DMS153 treated with DMSO at 0.1 percent for 48 hours (cell line): ENCODE data around the gene DCST2.

ENCODE experiments used
- DNase-seq: peaks from one replicate; lab custom pipeline; 2025; ENCODE audit not compliant: unreplicated experiment; lab: John Stamatoyannopoulos, UW

DCST2 gene

DNA sequence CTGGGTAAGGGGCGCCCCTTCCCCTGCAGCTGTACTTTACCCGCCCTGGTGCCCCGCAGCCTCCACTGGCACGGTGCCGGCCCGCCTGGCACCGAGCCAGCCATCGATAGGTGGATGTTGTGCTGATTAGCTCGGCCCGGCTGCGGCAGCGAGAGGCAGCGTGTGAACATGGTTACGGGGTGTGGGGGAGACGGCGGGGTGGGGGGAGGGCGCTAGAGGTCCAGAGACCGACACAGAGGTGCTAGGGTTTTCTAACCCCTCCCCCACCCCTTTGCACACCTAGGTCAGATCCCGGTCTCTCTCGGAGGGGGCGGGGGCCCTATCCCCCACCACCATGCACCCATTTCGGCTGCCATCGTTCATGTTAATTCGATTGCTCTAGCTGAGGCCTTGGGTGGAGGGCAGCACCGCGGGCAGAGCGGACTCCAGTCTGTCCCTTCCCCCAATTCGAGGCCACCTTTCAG, 36.6 kb upstream of the DCST2 start:
- no peak for DNase-seq

DNA sequence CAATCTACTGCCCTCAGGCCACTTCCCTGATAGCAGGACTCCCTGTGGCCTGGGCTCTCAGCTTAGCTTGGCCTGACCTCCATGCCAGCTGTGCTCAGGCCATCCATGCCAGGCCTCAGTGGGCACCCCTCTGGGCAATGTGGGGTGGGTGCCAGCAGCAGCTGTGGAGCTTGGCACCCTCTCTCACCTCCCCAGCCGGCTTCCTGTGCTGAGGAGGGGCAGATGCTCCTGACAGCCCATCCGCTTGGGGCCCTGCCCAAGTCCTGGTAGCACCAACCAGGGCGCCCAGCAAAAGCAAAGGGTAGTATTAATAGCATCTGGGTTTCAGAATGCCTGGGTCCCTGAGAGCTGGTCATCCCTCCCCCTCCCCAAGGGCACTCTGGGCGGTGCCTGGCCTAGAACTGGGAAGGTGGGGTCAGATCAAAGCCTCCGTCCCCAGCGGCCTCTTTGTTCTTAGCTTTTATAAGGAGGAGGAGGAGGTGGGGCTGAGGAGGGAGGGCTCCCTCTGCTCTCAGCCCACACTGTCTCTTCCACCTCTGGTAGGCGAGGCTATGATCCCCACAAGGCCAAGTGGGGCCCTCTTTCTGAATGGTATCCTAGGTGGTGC, 36.1 kb upstream of the DCST2 start:
- no peak for DNase-seq

DNA sequence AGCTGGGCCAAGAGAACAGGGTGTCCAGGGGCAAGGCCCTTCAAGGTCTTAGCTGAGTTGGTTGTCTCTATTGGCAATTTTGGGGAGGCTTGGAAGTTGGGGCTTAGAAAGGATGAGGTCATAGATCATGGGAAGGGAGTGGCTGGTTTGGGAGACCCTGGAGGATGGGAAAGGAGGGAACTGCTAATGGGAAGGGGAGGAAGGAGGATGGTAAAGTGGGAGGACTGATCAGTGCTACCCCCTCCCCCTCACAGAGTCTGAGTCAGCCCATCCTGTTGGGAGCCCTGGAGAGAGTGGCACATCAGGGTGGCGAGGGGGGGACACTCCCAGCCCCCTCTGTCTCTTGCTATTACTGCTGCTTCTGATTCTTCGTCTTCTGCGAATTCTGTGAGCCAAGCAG, 35.0 kb upstream of the DCST2 start:
- no peak for DNase-seq

DNA sequence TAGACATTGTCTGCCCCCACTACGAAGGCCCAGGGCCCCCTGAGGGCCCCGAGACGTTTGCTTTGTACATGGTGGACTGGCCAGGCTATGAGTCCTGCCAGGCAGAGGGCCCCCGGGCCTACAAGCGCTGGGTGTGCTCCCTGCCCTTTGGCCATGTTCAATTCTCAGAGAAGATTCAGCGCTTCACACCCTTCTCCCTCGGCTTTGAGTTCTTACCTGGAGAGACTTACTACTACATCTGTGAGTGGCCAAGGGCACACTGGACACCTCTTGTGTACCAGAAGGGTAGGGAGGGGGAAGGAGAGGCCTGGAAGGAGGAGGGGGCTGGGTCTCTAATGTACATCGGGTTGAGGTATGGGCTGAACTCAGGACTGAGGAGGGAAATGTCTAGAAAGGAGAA, 33.2 kb upstream of the DCST2 start:
- DNase-seq = no peak

DNA sequence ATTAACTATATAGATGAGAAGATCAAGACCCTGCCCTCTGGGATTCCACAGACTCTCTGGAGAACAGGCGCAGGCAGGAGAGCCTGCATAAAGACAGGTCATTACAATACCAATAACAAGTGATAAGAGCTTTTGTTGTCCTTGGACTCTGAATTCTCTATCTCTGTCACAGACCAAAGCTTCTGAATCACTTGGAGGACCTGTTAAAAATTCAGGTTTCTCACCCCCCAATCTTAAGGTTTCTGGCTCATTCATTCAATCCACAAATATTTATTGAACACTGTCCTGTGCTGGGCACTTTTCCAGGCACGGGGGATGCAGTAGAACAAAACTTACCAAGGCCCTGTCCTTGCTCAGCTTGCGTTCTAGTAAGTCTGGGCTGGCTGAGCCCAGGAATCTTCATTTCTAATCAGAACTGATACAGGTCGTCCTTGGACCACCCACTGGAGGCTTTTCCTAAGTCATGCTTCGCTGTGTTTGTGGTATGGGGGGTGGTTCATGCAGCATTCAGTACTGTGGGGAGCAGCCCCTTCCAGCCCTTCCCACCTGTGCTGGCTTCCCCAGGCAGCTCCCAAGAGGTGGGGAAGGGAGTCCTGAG, 31.4 kb upstream of the DCST2 start:
- no peak for DNase-seq

DNA sequence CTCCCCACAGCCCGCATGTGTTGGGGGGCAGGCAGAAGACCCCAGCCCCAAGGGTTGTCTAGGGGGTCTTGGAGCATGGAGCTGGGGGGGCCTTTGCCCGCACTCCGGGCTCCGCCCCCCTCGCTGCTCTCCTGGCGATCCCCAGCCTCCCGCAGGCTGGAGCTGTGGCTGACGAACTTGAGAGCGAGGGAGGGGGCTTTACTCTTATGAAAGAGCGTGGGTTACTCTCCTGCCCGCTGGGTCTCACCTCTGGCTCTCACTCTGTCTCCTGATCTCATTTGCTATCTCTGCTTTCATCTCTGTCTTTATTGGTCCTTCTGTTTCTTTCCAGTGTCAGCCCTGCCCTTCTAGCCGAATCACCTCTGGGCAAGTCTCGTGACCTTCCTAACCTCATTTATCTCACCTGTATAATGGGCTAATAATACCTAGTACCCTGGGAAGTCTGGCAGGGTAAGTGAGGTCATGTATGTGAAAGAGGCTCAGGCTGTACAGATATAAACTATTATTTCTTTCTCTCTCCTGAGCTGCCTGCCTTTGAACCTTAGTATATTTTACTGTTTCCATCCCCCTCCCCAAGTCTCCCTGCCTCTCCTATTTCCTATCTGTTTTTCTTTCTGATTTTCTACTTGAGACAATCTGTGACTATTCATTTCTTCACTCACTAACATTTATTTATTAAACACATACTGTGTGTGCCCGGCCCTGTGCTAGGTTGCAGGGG, 30.7 kb upstream of the DCST2 start:
- DNase-seq = no peak

DNA sequence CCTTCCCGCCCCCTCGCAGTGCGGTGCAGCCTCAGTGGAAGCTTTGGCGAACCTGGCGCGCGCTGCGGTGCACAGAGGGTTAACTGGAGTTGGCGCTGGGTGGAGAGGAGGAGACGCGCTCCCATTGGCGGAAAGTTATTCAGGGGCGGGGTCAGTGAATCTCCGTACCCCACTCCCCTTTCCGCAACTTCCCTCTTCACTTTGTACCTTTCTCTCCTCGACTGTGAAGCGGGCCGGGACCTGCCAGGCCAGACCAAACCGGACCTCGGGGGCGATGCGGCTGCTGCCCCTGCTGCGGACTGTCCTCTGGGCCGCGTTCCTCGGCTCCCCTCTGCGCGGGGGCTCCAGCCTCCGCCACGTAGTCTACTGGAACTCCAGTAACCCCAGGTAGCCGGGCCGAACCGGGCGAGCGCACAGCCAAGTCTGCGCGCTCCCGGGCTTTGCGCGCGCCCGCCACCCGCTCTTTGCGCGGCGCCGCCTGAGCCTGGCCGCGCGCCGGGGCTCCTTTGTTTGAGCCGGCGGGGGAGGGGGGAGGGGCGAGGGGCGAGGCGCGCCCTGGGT, 30.0 kb upstream of the DCST2 start, which contains the start of gene EFNA4:
Gene EFNA4, plus strand, starts transcription at position 191 of the 561 bp plus-strand sequence. Its CDS starts 84 bp downstream, at position 275.
- no peak for DNase-seq

DNA sequence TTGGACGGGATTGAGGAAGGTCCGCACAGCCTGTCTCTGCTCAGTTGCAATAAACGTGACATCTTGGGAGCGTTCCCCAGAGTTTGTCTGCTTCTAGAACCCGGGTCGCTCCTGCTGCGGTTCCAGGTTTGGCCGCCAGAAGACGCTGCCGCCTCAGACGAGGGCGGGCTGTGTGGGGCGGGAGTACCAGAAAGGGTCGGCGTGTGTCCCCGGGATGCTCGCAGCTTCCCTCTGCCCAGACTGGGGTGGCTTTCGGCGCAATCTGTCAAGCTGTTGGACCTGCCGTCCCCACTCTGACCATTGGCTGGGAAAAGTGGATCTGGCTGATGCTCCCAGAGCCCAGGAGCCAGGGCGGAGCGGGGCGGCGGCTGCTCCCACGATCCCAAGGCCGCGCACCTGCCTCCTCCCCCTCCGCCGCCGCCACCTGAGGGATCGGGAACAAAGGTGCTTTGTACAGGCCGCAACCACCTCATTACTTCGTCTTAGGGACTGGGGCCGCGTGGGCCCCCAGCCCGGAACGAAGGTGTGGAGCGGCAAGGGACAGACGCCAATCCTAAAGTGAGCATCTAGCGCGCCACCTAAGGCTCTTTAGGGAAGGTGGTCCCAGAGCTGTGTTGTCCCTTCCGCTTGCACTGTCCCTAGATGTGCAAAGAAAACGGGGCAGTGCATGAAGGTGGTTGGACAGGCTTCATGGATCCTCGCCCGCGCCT, 29.3 kb upstream of the DCST2 start:
- DNase-seq = peak; percentile 63

DNA sequence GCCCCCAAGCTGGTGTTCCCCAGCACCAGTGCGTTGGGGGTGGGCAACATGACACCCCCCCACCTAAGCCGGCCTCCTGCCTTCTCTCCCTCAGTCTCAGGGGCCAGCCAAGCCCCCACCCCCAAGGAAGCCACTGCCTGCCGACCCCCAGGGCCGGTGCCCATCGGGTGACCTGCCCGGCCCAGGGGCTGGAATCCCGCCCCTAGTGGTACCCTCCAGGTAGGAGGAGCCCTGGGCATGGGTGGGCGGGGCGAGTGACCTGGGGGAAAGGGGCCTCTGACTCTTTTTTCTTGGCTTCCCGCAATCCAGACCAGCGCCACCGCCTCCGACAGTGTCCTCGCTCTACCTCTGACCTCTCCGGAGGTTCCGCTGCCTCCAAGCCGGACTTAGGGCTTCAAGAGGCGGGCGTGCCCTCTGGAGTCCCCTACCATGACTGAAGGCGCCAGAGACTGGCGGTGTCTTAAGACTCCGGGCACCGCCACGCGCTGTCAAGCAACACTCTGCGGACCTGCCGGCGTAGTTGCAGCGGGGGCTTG, 28.6 kb upstream of the DCST2 start:
- DNase-seq = no peak

DNA sequence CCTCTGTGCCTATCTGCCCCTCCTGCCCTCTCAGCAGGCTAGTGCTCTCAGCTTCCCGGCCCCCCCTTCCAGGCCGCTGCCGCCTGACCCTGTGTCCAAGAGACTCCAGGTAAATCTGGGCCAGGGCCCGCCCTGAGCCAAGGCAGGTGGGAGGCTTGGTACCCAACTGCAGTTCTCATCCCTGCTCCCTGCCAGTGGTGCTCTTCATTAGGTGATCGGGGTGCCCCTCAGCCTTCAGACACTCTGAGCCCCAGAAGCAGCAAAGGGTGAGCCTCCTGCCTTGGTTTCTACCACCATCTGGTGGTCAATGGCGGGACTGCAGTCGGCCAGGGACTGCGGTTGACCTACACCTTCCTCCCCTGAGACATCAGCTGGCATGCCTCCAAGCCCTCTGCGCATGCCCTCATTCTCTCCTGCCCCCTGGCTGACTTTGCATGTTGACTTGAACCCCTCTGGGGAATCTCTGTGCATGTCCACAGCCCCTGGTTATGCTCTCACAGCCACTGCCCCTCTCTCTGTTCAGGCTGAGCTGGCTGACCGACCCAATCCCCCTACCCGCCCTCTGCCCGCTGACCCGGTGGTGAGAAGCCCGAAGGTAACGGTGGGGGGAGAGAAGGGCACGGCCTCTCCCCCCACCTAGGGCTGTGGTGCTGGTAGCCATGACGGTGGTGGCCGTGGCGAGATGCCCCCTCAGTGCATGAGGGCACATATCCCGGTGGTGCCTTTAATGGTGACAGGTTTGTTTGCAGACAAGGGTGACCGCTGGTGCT, 28.0 kb upstream of the DCST2 start:
- DNase-seq = peak; percentile 98

DNA sequence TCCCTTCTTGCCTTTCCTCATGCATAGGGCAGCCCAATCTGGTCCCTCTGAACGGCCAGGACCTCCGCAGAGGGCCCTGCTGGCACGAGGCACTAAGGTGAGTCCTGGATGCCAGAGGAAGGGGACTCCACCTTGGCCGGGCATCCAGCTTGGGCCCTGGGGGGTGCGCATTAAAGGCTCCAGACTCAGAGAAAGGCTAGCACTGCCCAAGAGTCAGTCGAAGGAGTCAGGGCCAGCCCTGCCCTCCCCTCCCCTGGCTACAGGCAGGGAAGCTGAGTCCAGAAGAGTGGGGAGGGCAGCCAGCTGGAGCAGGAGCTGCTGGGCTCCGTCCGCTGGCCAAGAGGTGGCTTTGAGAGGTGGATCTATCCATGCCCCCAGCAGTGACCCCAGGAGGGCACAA, 27.2 kb upstream of the DCST2 start:
- DNase-seq = no peak

DNA sequence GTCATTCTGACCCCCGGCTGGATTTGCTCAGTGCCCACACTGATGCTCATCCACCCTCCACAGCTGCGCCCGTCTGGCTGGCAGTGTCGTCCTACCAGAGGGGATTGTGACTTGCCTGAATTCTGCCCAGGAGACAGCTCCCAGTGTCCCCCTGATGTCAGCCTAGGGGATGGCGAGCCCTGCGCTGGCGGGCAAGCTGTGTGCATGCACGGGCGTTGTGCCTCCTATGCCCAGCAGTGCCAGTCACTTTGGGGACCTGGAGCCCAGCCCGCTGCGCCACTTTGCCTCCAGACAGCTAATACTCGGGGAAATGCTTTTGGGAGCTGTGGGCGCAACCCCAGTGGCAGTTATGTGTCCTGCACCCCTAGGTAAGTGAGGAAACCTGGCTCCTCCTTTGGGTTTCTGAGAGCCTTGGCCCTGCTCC, 24.2 kb upstream of the DCST2 start:
- DNase-seq = no peak

DNA sequence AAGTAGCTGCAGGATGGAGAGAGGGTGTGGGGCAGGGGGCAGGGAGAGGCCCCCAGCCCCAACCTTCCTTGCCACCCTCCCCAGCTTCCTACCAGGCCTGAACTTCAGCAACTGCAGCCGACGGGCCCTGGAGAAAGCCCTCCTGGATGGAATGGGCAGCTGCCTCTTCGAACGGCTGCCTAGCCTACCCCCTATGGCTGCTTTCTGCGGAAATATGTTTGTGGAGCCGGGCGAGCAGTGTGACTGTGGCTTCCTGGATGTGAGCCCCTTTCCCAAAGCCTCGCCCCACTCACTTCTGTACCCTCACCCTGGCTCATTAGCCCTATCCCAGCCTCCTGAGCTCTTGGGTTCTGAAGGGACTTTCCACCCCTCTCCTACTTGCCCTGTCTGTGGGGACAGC, 23.5 kb upstream of the DCST2 start:
- no peak for DNase-seq

DNA sequence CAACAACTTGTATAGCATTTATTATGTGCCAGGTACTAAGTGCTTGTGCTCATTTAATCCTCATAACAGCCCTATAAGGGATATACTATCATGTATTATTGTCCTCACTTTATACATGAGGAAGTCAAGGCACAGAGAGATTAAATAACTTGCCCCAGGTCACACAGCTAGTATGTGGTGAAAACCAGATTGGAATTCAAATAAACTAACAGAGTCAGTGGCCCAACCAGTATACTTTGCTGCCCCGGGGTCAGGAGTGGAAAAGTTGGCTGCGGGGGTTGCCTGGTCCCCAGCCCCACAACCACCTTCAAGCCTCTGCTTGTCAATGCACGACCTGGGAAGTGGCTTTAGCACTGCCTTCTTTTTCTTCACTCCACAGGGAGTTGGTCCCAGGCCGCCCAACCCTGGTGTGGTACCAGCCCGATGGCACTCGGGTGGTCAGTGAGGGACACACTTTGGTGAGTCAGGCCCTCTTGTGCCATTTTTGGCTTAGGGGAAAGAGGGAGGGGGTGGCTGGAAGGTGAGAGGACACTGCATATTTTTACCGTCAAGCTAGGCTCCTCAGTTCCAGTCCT, 20.0 kb upstream of the DCST2 start:
- DNase-seq = no peak

DNA sequence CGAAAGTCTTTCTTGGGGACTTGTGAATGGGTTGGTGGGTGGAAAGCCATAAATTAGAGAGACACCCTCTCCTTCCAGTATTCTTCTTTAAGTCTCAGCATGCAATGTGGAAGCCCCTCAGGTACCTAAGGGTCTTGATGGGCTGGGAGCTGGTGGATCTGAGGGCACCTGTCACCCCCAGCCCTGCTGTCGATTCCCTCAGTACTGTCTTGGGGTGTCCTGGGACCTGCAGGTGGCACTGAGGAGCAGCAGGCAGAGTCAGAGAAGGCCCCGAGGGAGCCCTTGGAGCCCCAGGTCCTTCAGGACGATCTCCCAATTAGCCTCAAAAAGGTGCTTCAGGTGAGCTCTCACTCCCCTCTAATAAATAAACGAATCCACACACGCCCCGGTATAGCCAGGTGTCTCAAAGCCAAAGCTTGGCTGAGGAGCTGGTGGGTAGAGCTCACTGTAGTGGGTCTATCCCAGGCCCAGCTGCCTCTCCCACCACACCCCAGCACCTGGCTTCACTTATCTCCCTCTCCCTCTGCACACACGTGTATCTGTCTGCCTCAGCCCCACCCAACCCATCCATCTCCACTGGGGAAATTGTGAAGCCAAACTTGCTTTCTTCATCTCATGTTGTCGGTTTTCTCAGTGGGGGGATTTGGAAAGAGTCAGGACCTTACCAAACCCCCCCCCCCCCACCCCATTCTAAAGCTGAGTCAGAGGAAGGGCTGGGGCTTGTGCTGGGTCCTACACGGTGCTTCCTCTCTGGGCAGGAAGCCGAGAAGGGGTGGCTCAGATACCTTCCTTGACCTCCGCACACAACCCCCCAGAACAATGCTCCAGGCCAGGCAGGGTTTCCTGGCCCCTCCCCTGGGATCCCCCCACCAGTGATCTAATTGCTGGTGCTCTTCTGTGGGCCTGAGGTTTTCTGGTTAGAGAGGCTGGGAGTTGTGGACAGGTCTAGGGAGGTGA, 19.1 kb upstream of the DCST2 start:
- peak; percentile 47 for DNase-seq

DNA sequence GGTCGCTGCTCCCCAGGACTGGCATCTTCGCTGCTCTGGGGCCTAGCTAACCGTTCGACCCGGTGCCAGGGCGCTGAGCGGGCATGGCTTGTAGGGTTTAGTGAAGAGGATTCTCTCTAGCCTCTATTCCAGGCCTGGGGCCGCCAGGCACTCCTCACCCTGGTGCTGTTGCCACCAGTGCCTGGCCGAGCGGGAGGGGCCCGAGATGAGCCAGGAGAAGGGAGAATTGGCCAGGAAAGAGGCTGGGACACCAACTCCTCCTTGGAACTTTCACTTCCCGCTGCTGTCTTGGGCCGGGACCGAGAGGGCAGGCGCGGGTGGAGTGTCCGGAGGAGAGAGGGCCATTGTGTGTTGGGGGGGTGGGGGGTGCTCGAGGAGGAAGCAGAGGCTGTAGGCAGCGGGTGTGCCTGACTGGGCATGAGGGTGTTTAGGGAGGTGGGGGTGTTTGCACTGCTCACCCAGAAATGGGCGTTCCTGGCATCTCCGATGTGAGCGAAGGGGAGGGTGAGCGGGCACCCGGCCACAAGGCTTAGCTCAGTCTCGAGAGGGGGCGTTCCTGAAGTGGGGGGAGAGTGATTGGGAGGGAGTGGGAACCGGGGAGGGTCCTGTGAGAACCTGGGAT, 18.3 kb upstream of the DCST2 start:
- DNase-seq = no peak

DNA sequence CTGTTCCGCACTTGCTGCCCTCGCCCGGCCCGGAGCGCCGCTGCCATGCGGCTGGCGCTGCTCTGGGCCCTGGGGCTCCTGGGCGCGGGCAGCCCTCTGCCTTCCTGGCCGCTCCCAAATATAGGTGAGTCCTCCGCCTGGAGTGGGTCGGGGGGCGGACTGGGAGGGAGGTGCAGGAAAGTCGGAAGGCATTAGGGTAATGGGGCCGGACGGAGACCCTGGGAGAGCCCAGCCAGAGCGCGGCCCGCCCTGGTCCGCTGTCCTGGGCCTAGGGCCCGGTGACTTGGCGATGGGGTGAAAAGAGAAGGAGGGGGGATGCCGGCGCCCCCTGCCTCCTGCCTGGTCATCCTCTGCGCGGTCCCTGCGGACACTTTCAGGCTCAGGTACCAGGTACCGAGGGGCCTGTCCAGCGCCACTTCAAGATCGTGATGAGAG, 17.8 kb upstream of the DCST2 start:
- DNase-seq = no peak

DNA sequence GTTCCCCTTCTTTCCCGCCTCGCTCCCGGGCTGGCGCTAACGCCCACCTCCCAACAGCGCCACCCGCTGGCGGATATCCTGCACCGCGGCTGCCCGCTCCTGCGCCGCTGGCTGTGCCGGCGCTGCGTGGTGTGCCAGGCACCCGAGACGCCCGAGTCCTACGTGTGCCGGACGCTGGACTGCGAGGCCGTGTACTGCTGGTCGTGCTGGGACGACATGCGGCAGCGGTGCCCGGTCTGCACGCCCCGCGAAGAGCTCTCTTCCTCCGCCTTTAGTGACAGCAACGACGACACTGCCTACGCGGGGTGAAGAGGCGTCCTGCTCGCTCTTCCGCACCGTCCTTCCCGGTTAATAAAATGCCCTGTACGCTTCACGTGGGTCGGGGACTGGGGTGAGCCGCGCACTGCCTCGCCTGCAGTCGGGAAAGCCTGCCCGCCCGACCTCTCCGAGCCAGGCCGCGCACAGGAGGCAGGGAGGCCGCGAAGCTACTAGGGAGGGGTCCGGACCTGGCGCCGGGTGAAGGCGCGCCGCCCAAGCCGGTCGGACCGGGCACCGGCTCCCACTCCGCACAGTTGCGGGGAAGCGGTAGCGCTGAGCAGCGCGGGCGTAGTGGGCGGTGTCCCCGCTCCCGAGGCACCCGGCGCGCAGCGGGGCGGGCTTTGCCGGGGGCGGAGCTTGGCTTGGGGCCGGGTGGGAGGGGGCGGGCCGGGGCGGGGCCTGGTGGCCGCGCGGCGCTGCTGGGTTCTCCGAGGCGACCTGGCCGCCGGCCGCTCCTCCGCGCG, 17.2 kb upstream of the DCST2 start, which contains the start of gene ADAM15:
Gene ADAM15, plus strand, starts transcription at position 757 of the 782 bp plus-strand sequence. CDS start 71 bp downstream, outside the sequence.
- peak; percentile 86 for DNase-seq
